Measurements from ENCODE around the gene GALK2.

DNA sequence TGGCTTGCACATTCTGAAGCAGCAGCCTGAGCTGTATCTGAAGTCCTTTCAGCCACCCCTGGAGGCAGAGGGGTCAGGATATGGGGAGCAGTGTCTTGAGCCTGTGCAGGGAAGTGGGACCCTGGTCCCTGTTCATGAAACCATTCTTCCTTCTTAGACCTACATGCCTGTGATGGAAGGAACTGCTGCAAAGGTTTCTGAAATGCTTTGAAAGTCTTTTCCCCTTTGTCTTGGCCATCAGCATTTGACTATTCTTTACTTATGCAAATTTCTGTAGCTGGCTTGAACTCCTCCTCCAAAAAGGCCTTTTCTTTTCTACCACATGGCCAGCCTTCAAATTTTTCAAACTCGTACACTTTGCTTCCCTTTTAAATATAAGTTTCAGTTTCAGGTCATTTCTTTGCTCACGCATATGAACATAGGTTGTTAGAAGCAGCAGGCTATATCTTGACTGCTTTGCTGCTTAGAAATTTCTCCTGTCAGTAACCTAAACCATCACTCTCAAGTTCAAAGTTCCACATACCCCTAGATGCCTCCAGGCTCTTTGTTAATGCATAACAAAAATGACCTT, 62.3 kb downstream of the GALK2 start:
- TF ChIP-seq POLR2AphosphoS5 (IDR thresholded peaks at IDR 0.05) (no peak), POLR2A (IDR thresholded peaks at IDR 0.05) (no peak)

All from breast epithelium (tissue), 3 donors.